H1 (cell line): ENCODE measurements around the gene NECTIN1. TPM values are rescaled to one million over a fixed set of nuclear protein-coding genes. Genes with fewer than 3 reads are reported as not detected.

ENCODE experiments used
- FOSL1 ChIP-seq: IDR thresholded peaks from 2 replicates; pipeline ENCODE4 v1.6.1; 2011; ENCODE audit warnings: mild to moderate bottlenecking, low read depth, low read length, moderate library complexity; ENCODE audit not compliant: insufficient read depth
- SIN3A ChIP-seq, 2 experiments: IDR thresholded peaks in 1 of 2; conservative IDR thresholded peaks in 1 of 2; 2 replicates each; pipeline ENCODE4 v1.6.1; 2011 to 2012; ENCODE audit warnings: low read length in 2 of 2, improper control_type of control experiment in 1 of 2, low read depth in 1 of 2, mild to moderate bottlenecking in 1 of 2
- polyA plus RNA-seq, 7 experiments: library from polyadenylated mRNA; depleted of rRNA in 3 of 7; stranded (reverse) in 5 of 7; unstranded in 2 of 7; fragments of >200 nt in 5 of 7; fragments of 200-250 nt in 2 of 7; gene quantifications; 1 replicate in 5 of 7; 2 replicates in 1 of 7; 4 replicates in 1 of 7; pipeline versions ENCODE4 v1.2.1 to v1.2.3, GENCODE V29; 2011 to 2013; ENCODE audit warnings: missing spikeins in 2 of 7, mixed read lengths in 2 of 7
- total RNA-seq: library from RNA; stranded (reverse); fragmentation: NEBNext Ultra II Directional; extraction: Animal tissue kit (Norgen Biotek cat#: 25700); gene quantifications from 2 replicates; pipeline ENCODE4 v1.2.1, GENCODE V29; 2021
- TF ChIP-seq, protein P1 (sequence below): IDR thresholded peaks from 2 replicates; pipeline ENCODE4 v1.6.1; 2012; ENCODE audit warnings: inconsistent platforms
- TF ChIP-seq, protein P2 (sequence below): fragments of 300-600 bp; sonication (generic); IDR thresholded peaks from 2 replicates; pipeline ENCODE4 v1.7.1; 2012; ENCODE audit warnings: low read length, moderate library complexity, mild to moderate bottlenecking, inconsistent platforms; ENCODE audit not compliant: insufficient replicate concordance

The NECTIN1 gene
- total and polyA plus RNA-seq, 2 of the 8 experiments (the other 6 are each of a cell fraction or from before 2014, with no cell fraction given) = 43.2 to 97.7 TPM

DNA sequence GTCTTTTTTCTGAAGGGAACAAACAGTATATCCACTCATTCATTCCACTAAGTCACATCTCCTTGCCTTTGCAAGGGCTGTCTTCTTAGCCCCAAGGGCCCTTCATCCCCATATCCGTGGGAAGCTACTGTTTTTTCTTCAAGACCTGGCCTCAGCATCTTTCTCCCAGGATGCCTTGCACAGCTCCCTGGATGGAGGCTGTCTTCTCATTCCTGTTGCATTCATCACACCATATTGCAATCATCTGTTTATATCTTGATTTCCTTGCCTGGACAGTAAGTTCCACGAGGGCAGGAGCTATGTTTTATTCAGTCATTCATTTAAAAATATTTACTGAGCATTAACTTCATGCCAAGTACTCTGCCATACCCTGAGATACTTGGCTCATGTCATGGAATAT is 29.3 kb upstream of the NECTIN1 start (continued):
- TF ChIP-seq, protein P1, sequence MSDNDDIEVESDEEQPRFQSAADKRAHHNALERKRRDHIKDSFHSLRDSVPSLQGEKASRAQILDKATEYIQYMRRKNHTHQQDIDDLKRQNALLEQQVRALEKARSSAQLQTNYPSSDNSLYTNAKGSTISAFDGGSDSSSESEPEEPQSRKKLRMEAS = no peak
- TF ChIP-seq FOSL1 (no peak), SIN3A (conservative IDR thresholded peaks at IDR 0.05 in 1 of 2, IDR thresholded peaks at IDR 0.05 in 1 of 2; ENCODE audit: low read depth in 1 of 2, low read length in 2 of 2) (no peak)
- TF ChIP-seq, protein P2, sequence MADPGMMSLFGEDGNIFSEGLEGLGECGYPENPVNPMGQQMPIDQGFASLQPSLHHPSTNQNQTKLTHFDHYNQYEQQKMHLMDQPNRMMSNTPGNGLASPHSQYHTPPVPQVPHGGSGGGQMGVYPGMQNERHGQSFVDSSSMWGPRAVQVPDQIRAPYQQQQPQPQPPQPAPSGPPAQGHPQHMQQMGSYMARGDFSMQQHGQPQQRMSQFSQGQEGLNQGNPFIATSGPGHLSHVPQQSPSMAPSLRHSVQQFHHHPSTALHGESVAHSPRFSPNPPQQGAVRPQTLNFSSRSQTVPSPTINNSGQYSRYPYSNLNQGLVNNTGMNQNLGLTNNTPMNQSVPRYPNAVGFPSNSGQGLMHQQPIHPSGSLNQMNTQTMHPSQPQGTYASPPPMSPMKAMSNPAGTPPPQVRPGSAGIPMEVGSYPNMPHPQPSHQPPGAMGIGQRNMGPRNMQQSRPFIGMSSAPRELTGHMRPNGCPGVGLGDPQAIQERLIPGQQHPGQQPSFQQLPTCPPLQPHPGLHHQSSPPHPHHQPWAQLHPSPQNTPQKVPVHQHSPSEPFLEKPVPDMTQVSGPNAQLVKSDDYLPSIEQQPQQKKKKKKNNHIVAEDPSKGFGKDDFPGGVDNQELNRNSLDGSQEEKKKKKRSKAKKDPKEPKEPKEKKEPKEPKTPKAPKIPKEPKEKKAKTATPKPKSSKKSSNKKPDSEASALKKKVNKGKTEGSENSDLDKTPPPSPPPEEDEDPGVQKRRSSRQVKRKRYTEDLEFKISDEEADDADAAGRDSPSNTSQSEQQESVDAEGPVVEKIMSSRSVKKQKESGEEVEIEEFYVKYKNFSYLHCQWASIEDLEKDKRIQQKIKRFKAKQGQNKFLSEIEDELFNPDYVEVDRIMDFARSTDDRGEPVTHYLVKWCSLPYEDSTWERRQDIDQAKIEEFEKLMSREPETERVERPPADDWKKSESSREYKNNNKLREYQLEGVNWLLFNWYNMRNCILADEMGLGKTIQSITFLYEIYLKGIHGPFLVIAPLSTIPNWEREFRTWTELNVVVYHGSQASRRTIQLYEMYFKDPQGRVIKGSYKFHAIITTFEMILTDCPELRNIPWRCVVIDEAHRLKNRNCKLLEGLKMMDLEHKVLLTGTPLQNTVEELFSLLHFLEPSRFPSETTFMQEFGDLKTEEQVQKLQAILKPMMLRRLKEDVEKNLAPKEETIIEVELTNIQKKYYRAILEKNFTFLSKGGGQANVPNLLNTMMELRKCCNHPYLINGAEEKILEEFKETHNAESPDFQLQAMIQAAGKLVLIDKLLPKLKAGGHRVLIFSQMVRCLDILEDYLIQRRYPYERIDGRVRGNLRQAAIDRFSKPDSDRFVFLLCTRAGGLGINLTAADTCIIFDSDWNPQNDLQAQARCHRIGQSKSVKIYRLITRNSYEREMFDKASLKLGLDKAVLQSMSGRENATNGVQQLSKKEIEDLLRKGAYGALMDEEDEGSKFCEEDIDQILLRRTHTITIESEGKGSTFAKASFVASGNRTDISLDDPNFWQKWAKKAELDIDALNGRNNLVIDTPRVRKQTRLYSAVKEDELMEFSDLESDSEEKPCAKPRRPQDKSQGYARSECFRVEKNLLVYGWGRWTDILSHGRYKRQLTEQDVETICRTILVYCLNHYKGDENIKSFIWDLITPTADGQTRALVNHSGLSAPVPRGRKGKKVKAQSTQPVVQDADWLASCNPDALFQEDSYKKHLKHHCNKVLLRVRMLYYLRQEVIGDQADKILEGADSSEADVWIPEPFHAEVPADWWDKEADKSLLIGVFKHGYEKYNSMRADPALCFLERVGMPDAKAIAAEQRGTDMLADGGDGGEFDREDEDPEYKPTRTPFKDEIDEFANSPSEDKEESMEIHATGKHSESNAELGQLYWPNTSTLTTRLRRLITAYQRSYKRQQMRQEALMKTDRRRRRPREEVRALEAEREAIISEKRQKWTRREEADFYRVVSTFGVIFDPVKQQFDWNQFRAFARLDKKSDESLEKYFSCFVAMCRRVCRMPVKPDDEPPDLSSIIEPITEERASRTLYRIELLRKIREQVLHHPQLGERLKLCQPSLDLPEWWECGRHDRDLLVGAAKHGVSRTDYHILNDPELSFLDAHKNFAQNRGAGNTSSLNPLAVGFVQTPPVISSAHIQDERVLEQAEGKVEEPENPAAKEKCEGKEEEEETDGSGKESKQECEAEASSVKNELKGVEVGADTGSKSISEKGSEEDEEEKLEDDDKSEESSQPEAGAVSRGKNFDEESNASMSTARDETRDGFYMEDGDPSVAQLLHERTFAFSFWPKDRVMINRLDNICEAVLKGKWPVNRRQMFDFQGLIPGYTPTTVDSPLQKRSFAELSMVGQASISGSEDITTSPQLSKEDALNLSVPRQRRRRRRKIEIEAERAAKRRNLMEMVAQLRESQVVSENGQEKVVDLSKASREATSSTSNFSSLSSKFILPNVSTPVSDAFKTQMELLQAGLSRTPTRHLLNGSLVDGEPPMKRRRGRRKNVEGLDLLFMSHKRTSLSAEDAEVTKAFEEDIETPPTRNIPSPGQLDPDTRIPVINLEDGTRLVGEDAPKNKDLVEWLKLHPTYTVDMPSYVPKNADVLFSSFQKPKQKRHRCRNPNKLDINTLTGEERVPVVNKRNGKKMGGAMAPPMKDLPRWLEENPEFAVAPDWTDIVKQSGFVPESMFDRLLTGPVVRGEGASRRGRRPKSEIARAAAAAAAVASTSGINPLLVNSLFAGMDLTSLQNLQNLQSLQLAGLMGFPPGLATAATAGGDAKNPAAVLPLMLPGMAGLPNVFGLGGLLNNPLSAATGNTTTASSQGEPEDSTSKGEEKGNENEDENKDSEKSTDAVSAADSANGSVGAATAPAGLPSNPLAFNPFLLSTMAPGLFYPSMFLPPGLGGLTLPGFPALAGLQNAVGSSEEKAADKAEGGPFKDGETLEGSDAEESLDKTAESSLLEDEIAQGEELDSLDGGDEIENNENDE = no peak
